Measurements from ENCODE around the gene PYDC2.

The PYDC2 gene

GRCh38 chr3:191424881-191425280, 36.1 kb upstream of the PYDC2 start:
- in situ Hi-C loops (cut with HindIII; ENCODE audit: low sequenced_read_pairs): loop anchor here (5.0 kb wide), 1 partner anchor 1012 kb away; no protein-coding TSS in a partner anchor
- DNase-seq (ENCODE audit: low read depth): no peak
- TF ChIP-seq, protein P1, sequence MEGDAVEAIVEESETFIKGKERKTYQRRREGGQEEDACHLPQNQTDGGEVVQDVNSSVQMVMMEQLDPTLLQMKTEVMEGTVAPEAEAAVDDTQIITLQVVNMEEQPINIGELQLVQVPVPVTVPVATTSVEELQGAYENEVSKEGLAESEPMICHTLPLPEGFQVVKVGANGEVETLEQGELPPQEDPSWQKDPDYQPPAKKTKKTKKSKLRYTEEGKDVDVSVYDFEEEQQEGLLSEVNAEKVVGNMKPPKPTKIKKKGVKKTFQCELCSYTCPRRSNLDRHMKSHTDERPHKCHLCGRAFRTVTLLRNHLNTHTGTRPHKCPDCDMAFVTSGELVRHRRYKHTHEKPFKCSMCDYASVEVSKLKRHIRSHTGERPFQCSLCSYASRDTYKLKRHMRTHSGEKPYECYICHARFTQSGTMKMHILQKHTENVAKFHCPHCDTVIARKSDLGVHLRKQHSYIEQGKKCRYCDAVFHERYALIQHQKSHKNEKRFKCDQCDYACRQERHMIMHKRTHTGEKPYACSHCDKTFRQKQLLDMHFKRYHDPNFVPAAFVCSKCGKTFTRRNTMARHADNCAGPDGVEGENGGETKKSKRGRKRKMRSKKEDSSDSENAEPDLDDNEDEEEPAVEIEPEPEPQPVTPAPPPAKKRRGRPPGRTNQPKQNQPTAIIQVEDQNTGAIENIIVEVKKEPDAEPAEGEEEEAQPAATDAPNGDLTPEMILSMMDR (IDR thresholded peaks at IDR 0.05; ENCODE audit: low read depth, low read length, missing control alignments): no peak
- H3K4me3 ChIP-seq (ENCODE audit: low read depth, low read length): no peak overlapping the region

GRCh38 chr3:191425322-191425734, 35.6 kb upstream of the PYDC2 start:
- TF ChIP-seq, protein P1 (IDR thresholded peaks at IDR 0.05; ENCODE audit: low read depth, low read length, missing control alignments): no peak
- in situ Hi-C loops (cut with HindIII; ENCODE audit: low sequenced_read_pairs): no loop called here
- no peak for DNase-seq (ENCODE audit: low read depth)
- H3K4me3 ChIP-seq (ENCODE audit: low read depth, low read length): no peak overlapping the region

- no peak overlapping the region for H3K4me3 ChIP-seq (ENCODE audit: low read depth, low read length)
- no peak for DNase-seq (ENCODE audit: low read depth)
- in situ Hi-C loops (cut with HindIII; ENCODE audit: low sequenced_read_pairs): no loop called here
- TF ChIP-seq, protein P1 (IDR thresholded peaks at IDR 0.05; ENCODE audit: low read depth, low read length, missing control alignments): no peak
These were observed 34.7 kb upstream of the PYDC2 start for GRCh38 chr3:191426311-191426710.

DNA sequence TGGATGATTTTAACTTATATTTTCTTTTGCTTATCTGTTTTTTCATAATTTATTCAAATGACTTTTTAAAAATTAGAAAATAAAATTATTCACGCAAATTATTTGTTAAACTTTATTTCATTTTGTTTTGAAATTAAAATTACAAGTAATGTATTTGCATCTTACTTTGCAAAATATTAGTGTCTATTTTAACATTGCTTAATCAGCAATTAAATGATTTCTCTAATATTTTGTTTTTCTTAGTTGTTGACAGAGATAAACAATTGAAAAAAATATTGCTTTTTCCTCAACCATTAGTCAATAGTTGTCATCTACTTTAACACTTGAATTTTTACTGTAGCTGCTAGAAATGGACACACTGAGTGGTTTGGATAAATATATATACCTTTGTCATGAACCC, 32.8 kb upstream of the PYDC2 start:
- TF ChIP-seq, protein P1 (IDR thresholded peaks at IDR 0.05; ENCODE audit: low read depth, low read length, missing control alignments): no peak
- no peak for DNase-seq (ENCODE audit: low read depth)
- in situ Hi-C loops (cut with HindIII; ENCODE audit: low sequenced_read_pairs): no loop called here
- no peak overlapping the region for H3K4me3 ChIP-seq (ENCODE audit: low read depth, low read length)

DNA sequence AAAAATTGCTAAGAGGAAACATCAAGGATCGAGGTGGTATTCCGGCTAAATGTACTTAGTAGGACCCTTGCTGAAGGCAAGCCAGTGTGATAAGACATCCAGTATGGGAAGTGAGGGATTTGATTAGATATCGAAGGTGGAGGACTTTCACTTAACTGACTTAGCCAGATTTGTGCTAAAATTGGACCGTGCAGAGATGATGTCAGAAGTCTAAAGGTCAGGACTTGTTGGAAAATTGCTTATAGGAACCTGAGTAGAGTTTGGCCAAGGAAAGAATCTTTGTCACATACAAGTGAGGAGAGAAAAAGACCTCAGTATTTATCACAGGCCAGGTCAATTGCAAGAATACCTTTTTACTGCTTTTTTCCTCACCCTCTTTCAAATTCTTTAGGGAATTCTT, 30.9 kb upstream of the PYDC2 start:
- in situ Hi-C loops (cut with HindIII; ENCODE audit: low sequenced_read_pairs): no loop called here
- TF ChIP-seq, protein P1 (IDR thresholded peaks at IDR 0.05; ENCODE audit: low read depth, low read length, missing control alignments): no peak
- no peak for DNase-seq (ENCODE audit: low read depth)

GRCh38 chr3:191431160-191431822, 29.7 kb upstream of the PYDC2 start:
- DNase-seq (ENCODE audit: low read depth): no peak
- no peak overlapping the region for H3K4me3 ChIP-seq (ENCODE audit: low read depth, low read length)
- in situ Hi-C loops (cut with HindIII; ENCODE audit: low sequenced_read_pairs): no loop called here
- TF ChIP-seq, protein P1 (IDR thresholded peaks at IDR 0.05; ENCODE audit: low read depth, low read length, missing control alignments): no peak

More for the DNA sequence above, 30.9 kb upstream of the PYDC2 start:
- no peak overlapping the region for H3K4me3 ChIP-seq (ENCODE audit: low read depth, low read length)
